GM23248 (cell line): ENCODE measurements around the gene GKN2. TPM values are rescaled to one million over a fixed set of nuclear protein-coding genes. Genes with fewer than 3 reads are reported as not detected.

Source experiments
- DNase-seq: peaks from one replicate; pipeline ENCODE4 v3.0.0-alpha.2; 2015
- H2AFZ ChIP-seq: fragments of 200-600 bp; sonication (generic); 2 replicates; pipeline ENCODE4 v1.6.1; 2016; ENCODE audit warnings: antibody characterized with exemption
- H3F3A ChIP-seq: fragments of 200-600 bp; sonication (generic); 2 replicates; pipeline ENCODE4 v1.6.1; 2016; ENCODE audit warnings: mild to moderate bottlenecking, antibody characterized with exemption, mixed run types; ENCODE audit not compliant: insufficient read depth
- H3K27ac ChIP-seq: fragments of 200-600 bp; sonication (generic); 2 replicates; pipeline ENCODE4 v1.5.1; 2016; ENCODE audit warnings: mild to moderate bottlenecking
- H3K27me3 ChIP-seq: fragments of 200-600 bp; sonication (generic); replicated peaks from 2 replicates; pipeline ENCODE4 v1.6.1; 2016; ENCODE audit warnings: mild to moderate bottlenecking; ENCODE audit not compliant: insufficient read depth
- H3K36me3 ChIP-seq: fragments of 200-600 bp; sonication (generic); 2 replicates; pipeline ENCODE4 v1.6.1; 2016; ENCODE audit warnings: low read depth, mild to moderate bottlenecking
- H3K4me1 ChIP-seq: fragments of 200-600 bp; sonication (generic); 2 replicates; pipeline ENCODE4 v1.6.1; 2016; ENCODE audit warnings: mild to moderate bottlenecking; ENCODE audit not compliant: insufficient read depth
- H3K4me2 ChIP-seq: fragments of 200-600 bp; sonication (generic); one replicate; pipeline ENCODE4 v1.6.1; 2016; ENCODE audit warnings: mild to moderate bottlenecking; ENCODE audit not compliant: unreplicated experiment
- H3K4me3 ChIP-seq: fragments of 200-600 bp; sonication (generic); 2 replicates; pipeline ENCODE4 v1.5.1; 2016; ENCODE audit warnings: mild to moderate bottlenecking
- H3K79me2 ChIP-seq: fragments of 200-600 bp; sonication (generic); 2 replicates; pipeline ENCODE4 v1.6.1; 2016; ENCODE audit warnings: mild to moderate bottlenecking; ENCODE audit not compliant: insufficient read depth
- H3K9ac ChIP-seq: fragments of 200-600 bp; sonication (generic); 2 replicates; pipeline ENCODE4 v1.6.1; 2016; ENCODE audit warnings: mild to moderate bottlenecking
- H3K9me2 ChIP-seq: fragments of 200-600 bp; sonication (generic); 2 replicates; pipeline ENCODE4 v1.6.1; 2016; ENCODE audit warnings: mixed run types, mild to moderate bottlenecking, moderate library complexity; ENCODE audit not compliant: insufficient read depth
- H3K9me3 ChIP-seq: fragments of 200-600 bp; sonication (generic); one replicate; pipeline ENCODE4 v1.6.1; 2017; ENCODE audit warnings: low read depth
- H4K20me1 ChIP-seq: fragments of 200-600 bp; sonication (generic); 2 replicates; pipeline ENCODE4 v1.6.0; 2016; ENCODE audit not compliant: insufficient read depth
- EZH2 ChIP-seq: fragments of 200-600 bp; sonication (generic); IDR thresholded peaks from 2 replicates; pipeline ENCODE4 v1.6.1; 2018; ENCODE audit warnings: antibody characterized with exemption, mild to moderate bottlenecking; ENCODE audit not compliant: insufficient read depth, poor library complexity, severe bottlenecking
- EZH2phosphoT487 ChIP-seq: fragments of 200-600 bp; sonication (generic); IDR thresholded peaks from 2 replicates; pipeline ENCODE4 v1.6.1; 2018; ENCODE audit warnings: antibody characterized with exemption, moderate library complexity, mild to moderate bottlenecking, low read depth; ENCODE audit not compliant: insufficient read depth
- WGBS, 2 experiments: methylation state at CpG; one replicate each; pipeline ENCODE4 v1.1.6; 2015 to 2017; ENCODE audit warnings: low lambda C conversion rate in 2 of 2, low coverage in 1 of 2; ENCODE audit errors: missing lambda C conversion rate in 2 of 2; 5-methylcytosine and 5-hydroxymethylcytosine counted together
- in situ Hi-C: fragments of 300-500 bp; cut with MboI; formaldehyde crosslinking; loops from 2 replicates; pipeline ENCODE4 v1.15.0; 2020
- polyA plus RNA-seq: library from polyadenylated mRNA; unstranded; fragments of >200 nt; fragmentation: Nextera tagmentation; extraction: Ambion mirVana; gene quantifications from 2 replicates; pipeline ENCODE4 v1.2.1, GENCODE V29; 2016
- total RNA-seq: library from RNA; depleted of rRNA; stranded (reverse); fragments of >200 nt; shearing (Covaris generic); gene quantifications from 2 replicates; pipeline ENCODE4 v1.2.3, GENCODE V29; 2014; rRNA removed

Gene GKN2
- not detected in 2 replicates for total RNA-seq
- polyA plus RNA-seq, result not detected in 2 replicates

DNA sequence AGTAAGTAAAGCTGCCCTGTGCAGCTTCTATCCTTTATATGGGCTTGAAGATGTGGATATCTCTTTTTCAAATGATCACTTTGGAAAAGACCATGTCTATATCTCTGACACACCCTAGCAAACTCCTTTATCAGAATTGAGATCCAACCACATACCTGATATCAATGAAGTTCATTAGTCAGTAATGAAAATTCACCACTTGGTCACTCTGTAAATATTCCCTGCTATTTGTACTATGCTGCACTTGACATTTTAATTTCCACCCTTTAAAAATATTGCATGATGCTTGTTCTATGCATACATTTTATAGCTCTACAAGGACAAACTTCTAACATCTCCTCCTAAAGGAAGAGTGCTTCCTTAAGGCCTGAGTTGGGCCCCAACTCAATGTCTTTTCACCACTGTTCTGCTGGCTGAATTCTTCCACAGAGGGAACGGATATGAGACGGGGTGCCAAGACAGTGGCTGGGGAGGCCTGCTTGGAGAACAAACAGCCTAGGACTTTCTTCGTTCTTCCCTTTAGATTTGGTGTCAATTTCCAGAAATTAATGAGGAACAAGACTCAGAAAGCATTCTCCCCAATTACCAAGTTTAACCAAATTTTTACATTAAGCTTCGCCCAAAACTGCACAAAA, at the start of gene GKN2:
GKN2 (minus strand) TSS at position 7 of the 635 bp plus-strand sequence. CDS start 32 bp downstream, outside the sequence.
- Histone ChIP-seq H3K79me2 (no peaks in the 10 kb centered on the region), H4K20me1 (no peaks in the 10 kb centered on the region), H3K9me3 (no peaks in the 10 kb centered on the region), H3K9ac (no peak within 1 kb of the TSS), H2AFZ (no peak within 1 kb of the TSS), H3K9me2 (no peaks in the 10 kb centered on the region), H3K36me3 (no peaks in the 10 kb centered on the region), H3K4me2 (no peak within 1 kb of the TSS), H3K27ac (no peak within 1 kb of the TSS), H3K4me1 (no peaks in the 10 kb centered on the region), H3K27me3 (no peaks in the 10 kb centered on the region), H3K4me3 (no peak within 1 kb of the TSS), H3F3A (no peaks in the 10 kb centered on the region)
- in situ Hi-C loops, result no loop called here
- WGBS, 2 experiments, result 78 to 80% methylated on average over 4 of the region's 4 CpGs
- TF ChIP-seq EZH2 (no peak), EZH2phosphoT487 (no peak)
- DNase-seq, result no peak

- Histone ChIP-seq H3K9me2 (no peaks in the 10 kb centered on the region), H3K4me1 (peaks cover 7% of the 10 kb centered on the region; the same call in 1 of the 2 replicates), H3K9me3 (no peaks in the 10 kb centered on the region), H3K27me3 (no peaks in the 10 kb centered on the region), H3K27ac (no peak overlapping the region), H3K4me3 (no peak overlapping the region), H3F3A (no peaks in the 10 kb centered on the region), H3K36me3 (no peaks in the 10 kb centered on the region), H3K9ac (no peak overlapping the region), H2AFZ (no peak overlapping the region), H3K79me2 (no peaks in the 10 kb centered on the region), H3K4me2 (no peak overlapping the region), H4K20me1 (no peaks in the 10 kb centered on the region)
- TF ChIP-seq EZH2 (no peak), EZH2phosphoT487 (no peak)
- in situ Hi-C loops, result no loop called here
- DNase-seq, result no peak
Observed at GRCh38 chr2:69001879-69002278, 49.2 kb upstream of the GKN2 start.

GRCh38 chr2:68997401-68997800, 44.7 kb upstream of the GKN2 start:
- Histone ChIP-seq H3K9me2 (no peaks in the 10 kb centered on the region), H3K4me1 (peaks cover 28% of the 10 kb centered on the region), H3K79me2 (no peaks in the 10 kb centered on the region), H3K27me3 (no peaks in the 10 kb centered on the region), H3K9ac (no peak overlapping the region), H3F3A (peaks cover 13% of the 10 kb centered on the region; the same call in 1 of the 2 replicates), H3K4me3 (no peak overlapping the region), H4K20me1 (no peaks in the 10 kb centered on the region), H3K27ac (no peak overlapping the region), H3K36me3 (no peaks in the 10 kb centered on the region), H3K9me3 (no peaks in the 10 kb centered on the region), H3K4me2 (no peak overlapping the region), H2AFZ (no peak overlapping the region)
- TF ChIP-seq EZH2phosphoT487, result no peak
- in situ Hi-C loops, result no loop called here
- no peak for DNase-seq

GRCh38 chr2:68995916-68996315, 43.2 kb upstream of the GKN2 start:
- Histone ChIP-seq H3K79me2 (no peaks in the 10 kb centered on the region), H3K9me2 (no peaks in the 10 kb centered on the region), H3K4me2 (no peak overlapping the region), H3K4me3 (no peak overlapping the region), H3F3A (peaks cover 13% of the 10 kb centered on the region; the same call in 1 of the 2 replicates), H3K9ac (no peak overlapping the region), H3K36me3 (no peaks in the 10 kb centered on the region), H3K27ac (no peak overlapping the region), H3K4me1 (peaks cover 28% of the 10 kb centered on the region), H3K9me3 (no peaks in the 10 kb centered on the region), H3K27me3 (no peaks in the 10 kb centered on the region), H2AFZ (no peak overlapping the region), H4K20me1 (no peaks in the 10 kb centered on the region)
- 25 to 37% methylated on average over 3 of the region's 3 CpGs for WGBS, 2 experiments
- TF ChIP-seq EZH2phosphoT487, result no peak
- TF ChIP-seq EZH2, result no peak
- in situ Hi-C loops, result no loop called here
- DNase-seq, result no peak

DNA sequence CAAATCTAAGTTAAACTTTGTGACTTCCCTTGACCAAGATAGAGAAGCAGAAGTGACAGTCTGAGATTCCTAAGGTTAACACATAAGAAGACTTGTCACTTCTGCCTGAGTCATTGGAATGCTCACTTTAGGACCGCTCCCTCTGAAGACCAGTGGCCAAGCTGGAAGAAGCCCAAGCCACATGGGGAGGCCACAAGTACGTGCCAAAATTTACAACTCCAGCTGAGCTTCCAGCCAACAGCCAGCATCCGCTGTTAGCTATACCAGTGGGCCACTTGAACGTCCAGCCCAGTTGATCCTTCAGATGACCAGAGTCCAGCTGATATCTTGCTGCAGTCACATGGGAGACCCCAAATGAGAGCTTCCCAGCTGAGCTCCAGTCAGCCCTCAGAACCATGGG, 42.2 kb upstream of the GKN2 start:
- no peak overlapping the region for H2AFZ ChIP-seq
- H3K79me2 ChIP-seq, result no peaks in the 10 kb centered on the region
- WGBS, 2 experiments, result 4% methylated on average over 4 of the region's 4 CpGs
- peaks cover 28% of the 10 kb centered on the region for H3K4me1 ChIP-seq
- H3K9me3 ChIP-seq, result no peaks in the 10 kb centered on the region
- no peaks in the 10 kb centered on the region for H3K27me3 ChIP-seq
- no peak overlapping the region for H3K9ac ChIP-seq
- peak overlapping the region; percentile 29 for H3K4me2 ChIP-seq
- peak; percentile 93 for DNase-seq
- peaks cover 13% of the 10 kb centered on the region; the same call in 1 of the 2 replicates for H3F3A ChIP-seq
- TF ChIP-seq EZH2phosphoT487 (no peak), EZH2 (no peak)
- H3K27ac ChIP-seq, result no peak overlapping the region
- in situ Hi-C loops, result no loop called here
- H3K36me3 ChIP-seq, result no peaks in the 10 kb centered on the region
- H3K4me3 ChIP-seq, result no peak overlapping the region
- no peaks in the 10 kb centered on the region for H3K9me2 ChIP-seq
- no peaks in the 10 kb centered on the region for H4K20me1 ChIP-seq
